GM19025 (cell line): ENCODE results near the gene GNG7.
"Not testable (repeated sequence)": the region's sequence is repeated elsewhere in the genome, so short reads cannot be mapped to it uniquely, and the experiment has no call there.

Source experiments
- ATAC-seq: cut with Tn5 transposase; IDR thresholded peaks from one replicate; pipeline ENCODE4 v1.9.1; 2021; ENCODE audit warnings: mild to moderate bottlenecking, low read depth, moderate library complexity; ENCODE audit not compliant: unreplicated experiment

Gene GNG7

DNA sequence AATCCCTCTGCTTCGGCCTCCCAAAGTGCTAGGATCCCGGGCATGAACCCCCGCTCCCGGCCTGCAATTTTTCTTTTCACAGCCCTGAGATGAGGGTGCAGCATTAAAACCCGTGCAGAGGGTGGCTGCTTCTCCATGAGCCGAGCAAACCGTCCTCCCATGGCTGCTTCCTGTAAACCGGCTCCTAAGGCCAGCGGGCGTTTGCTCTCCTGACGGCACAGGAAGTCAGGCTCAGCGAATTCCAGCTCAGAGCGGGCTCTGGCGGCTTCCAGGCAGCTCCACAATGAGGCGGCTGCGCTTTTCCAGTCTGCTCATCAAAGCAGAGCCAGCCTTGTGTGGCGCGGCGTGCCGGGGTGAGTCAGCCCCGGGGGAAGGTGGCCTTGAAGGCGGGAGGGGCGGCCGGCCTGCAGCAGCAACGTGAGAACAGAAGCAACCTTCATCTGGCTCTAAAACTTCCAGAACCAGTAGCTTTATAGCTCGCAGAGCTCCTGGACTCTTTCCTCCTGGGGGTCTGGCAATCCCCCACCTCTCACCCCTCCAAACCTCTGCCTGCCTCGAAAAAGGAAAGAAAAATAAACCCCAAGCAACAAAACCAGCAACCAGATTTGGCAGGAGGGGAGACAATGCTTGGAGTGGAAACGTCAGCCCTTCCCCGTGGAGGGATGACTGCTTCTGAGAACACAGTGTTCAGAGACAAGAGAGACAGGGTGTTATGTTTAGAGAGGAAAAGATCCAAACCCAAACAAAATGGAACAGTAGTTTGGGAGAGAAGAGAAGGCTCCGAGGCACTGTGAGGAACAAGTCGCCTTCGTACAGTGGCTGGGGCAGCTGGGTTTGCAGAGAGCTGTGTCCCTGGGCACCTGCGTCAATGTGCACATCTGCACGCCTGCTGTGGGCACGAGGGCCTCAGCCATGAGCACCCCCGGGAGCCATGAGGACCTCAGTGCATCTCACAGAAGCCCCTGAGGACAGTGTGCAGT lies 158.7 kb downstream of the GNG7 start:
- ATAC-seq = no peak

DNA sequence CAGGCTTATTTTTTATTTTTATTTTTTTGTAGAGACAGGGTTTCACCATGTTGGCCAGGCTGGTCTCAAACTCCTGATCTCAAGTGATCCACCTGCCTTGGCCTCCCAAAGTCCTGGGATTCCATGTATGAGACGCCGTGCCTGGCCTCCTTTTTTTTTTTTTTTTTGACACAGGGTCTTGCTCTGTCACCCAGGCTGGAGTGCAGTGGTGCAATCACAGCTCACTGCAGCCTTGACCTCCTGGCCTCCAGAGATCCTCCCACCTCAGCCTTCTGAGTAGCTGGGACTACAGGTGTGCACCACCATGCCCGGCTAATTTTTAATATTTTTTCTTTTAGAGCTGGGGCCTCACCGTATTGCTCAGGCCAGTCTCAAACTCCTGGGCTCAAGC lies 159.4 kb downstream of the GNG7 start:
- ATAC-seq = not testable (repeated sequence)

DNA sequence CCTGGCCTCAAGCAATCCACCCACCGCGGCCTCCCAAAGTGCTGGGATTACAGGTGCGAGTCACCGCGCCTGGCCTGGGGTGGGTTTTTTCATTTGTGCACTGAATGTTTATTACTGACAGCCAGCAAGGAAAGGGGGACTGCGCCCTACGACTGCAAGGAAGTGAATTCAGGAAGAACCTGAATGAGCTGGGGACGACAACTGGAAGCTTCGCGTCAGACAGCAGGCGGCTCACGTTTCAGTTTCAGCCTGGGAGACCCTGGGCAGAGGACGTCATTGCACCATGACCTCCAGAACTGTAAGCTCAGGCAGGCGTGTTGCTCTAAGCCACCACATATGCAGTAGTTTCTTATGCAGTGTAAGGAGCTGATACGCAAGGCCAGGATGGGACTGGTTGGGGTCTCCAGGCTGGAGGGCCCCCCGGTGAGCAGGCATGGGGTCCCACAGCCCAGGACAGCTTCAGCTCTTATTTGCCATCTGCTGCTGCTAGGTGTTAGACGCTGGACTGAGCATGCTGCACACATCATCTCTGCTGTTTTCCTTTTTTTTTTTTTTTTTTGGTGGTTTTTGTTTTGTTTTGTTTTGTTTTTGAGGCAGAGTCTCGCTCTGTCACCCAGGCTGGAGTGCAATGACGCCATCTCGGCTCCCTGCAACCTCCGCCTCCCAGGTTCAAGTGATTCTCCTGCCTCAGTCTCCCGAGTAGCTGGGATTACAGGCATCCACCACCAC lies 160.0 kb downstream of the GNG7 start:
- ATAC-seq = no peak

DNA sequence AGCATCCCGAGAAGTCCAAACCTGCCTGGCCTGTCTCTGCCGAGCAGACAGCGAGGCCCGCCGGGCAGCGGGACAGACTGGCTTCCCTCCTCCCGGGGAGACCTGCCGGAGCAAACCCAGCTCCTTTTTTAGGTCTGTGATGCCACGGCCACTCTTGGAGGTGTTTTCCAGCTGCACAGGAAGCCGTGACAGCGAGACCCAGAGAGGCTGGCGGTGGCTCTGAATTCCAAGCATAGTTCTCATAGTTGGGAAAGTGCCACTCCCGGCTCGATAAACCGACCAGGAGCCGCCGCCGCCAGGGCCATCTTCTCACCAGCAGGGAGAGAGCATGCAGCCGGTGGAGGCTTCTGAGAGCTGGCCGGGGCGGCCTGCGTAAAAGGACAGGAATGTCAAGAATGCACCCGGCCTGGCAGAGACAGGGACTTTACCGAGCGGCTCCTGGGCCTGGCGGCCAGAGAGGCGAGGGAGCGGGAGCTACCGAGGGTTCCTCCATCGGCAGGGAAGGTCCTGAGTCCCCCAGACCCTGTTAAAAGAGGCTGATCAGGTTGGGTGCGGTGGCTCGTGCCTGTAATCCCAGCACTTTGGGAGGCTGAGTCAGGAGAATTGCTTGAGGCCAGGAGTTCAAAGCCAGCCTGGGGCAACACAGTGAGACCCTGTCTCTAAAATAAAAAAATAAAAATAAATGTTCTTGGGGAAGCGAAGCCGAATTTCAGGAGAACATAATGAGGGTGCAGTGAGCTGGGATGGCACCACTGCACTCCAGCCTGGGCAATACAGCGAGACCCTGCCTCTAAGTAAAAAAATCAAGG lies 161.6 kb downstream of the GNG7 start:
- no peak for ATAC-seq

DNA sequence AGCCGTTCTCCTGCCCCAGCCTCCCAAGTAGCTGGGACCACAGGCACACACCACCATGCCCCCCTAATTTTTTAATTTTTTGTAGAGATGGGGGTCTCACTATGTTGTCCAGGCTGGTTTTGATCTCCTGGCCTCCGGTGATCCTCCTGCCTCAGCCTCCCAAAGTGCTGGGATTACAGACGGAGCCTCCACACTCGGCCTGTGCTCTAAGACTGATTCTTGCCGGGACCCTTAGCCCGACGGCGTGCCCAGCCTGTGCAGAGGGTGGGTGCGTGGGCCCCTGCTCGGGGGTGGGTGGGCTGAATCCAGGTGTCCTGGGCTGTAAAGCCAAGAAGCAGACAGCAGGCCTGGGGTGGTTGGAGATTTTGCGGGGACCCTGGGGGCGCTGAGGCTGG lies 162.2 kb downstream of the GNG7 start:
- ATAC-seq = no peak

DNA sequence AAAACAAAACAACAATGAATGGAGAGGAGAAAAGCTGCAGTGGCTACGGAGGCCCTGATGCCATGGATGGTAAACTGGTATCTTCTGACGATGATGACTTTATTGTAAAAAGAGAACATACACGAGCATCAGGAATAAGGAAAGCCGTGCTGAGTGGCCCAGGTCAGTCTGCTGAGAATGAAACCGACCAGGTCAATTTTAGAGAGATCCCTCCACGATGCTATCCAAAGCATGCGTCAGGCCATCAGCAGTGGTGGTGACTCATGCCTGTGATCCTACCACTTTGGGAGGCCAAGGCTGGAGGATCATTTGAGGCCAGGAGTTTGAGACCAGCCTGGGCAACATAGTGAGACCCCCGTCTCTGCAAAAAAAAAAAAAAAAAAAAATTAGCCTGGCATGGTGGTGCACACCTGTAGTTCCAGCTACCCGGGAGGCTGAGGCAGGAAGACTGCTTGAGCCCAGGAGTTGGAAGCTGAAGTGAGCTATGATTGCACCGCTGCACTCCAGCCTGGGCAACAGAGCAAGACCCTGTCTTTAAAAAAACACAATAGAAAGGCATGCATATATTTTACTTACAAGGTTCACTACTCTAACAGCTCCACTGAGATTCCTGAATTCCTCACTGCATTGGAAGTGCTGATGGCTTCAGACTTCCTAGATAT lies 164.3 kb downstream of the GNG7 start:
- no peak for ATAC-seq

DNA sequence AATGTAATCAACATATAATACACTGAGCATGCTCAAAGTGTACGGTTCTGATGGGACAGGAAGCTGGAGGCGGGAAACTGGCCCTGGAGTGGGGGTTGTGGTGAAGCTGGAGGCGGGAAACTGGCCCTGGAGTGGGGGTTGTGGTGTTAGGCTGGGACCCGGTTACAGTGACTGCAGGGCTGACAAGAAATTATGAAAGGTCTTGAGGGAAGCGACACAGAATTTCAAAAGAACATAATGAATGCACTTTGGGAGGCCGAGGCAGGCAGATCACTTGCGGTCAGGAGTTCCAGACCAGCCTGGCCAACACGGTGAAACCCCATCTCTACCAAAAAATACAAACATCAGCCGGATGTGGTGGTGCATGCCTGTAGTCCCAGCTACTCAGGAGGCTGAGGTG lies 164.9 kb downstream of the GNG7 start:
- not testable (repeated sequence) for ATAC-seq

DNA sequence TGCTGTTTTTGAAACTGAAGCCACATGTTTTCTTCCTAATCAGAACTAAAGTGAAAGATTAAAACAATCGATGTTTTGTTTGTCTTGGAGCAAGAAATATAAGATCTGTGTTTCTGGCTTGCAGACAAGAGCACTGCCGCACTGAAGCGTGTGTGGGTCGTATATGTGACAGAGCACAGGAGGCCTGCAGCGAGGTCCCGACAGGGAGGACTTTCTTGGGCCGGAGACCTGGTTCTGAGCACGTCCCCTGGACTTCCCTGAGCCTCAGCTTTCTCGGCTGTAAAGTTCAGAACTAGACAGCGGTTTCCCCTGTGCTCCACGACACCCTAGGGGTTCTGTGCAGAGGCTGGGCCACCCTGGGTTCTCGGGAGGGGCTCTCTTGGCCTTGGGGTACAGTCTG lies 166.0 kb downstream of the GNG7 start:
- no peak for ATAC-seq

DNA sequence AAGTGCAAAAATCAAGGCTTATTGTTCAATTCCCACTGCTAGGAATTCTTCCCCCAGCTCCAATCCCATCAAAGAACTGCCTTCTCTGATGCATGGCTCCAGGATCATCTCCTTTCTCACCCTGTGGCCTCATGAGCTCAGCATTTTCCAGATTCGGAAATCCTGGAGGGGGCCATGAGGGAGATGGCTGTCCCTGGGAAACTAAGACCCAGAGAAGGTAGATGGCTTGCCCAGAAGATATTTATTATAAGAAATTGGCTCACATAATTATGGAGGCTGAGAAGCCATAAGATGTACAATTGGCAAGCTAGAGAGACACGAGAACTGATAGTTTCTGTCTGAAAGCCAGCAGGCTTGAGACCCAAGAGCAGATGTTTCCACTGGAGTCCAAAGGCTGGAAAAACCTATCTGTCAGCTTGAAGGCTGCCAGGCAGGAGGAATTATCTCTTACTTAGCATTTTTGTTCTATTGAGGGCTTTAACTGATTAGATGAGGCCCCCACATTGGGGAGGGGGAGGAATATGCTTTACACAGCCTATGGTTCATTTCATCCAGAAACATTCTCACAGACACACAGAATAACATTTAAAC lies 168.0 kb downstream of the GNG7 start:
- no peak for ATAC-seq

DNA sequence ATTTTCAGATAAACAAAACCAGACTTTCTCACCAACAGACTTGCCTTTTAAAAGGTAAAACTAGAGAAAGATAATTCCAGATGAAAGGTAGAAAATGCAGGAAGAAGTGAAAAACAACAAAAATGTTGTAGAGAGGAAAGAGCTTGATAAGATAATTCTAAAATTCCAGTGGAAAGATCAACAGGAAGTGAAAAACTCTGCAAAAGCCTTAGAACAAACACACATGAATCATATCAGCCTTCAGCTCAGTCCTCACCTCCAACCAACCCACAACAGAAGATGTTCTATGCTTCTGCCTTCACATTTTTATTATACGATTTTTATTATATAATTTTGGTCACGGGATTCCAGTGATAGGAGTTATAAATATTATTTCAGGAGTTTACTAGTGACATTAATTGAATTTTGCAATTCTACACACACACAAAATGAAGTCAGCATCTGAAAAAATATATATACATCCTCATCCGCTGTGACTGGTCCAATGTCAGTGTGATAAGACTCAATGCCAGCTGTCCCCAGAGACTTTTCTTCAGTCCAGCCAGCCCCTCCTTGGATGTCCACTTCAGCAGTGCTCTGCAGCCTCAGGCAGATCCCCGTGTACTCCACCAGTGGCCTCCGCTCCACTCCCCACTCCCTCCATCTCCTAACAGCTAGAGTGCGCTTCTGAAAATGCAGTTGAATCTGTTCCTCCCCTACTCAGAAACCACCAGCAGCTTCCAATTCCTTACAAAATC lies 168.6 kb downstream of the GNG7 start:
- ATAC-seq = no peak

DNA sequence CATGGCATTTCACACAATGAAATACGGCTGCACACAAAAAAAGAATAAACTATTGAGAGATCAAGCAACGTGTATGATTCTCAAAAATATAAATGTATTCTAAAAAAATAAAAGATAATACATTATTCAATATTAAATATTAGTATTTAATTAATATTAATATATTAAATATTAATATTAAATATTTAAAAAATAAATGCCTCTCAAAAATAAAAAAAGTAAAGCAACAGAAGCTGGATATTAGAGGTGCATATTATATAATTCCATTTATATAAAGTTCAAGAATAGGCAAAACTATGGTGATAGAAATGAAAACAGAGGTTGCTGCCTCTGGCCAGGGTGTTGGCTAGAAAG lies 169.4 kb downstream of the GNG7 start:
- no peak for ATAC-seq

DNA sequence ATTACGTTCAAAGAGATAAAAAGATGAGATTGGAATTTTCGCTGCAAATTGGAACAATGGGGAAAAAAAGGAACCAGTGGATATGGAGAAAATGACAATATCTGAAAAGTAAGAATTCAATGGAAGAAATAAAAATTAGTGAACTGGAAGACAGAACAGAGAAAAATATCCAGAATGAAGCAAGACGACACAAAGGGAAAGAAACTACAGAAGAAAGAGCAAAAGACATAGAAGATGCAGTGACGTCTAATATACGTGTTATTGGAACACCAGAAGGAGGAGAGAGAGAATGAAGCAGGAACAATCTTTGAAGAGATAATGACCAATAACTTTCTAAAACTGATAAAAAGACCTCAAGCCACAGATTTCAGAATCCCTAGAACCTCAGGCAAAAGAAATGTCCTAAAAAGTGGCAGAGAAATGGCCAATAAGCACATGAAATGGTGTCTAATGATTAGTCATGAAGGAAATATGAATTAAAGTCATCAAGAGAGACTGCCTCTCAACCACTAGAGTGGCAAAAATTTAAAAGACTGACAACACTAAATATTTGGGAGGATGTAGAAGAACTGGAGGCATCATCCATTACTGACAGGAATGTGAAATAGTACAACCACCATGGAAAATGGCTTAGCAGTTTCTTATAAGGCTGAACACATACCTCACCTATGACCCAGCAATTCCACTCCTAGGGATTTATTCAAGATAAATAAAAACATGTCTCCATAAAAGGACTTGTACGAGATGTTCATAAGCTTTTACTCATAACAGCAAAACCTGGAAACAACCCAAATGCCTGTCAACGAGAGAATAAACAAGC lies 170.0 kb downstream of the GNG7 start:
- ATAC-seq = no peak

DNA sequence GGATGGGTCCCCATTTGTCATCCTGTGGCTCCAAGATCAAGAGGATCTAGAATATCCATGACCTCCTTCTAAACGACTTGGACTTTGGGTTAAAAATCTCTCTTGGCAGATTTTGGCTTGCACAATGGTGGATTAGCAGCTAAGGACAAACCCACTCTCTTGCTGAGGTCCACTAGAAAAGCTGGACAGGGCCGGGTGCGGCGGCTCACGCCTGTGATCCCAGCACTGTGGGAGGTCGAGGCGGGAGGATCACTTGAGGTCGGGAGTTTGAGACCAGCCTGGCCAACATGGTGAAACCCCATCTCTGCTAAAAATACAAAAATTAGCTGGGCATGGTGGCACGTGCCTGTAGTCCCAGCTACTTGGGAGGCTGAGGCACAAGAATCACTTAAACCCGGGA lies 172.6 kb downstream of the GNG7 start:
- ATAC-seq = not testable (repeated sequence)

DNA sequence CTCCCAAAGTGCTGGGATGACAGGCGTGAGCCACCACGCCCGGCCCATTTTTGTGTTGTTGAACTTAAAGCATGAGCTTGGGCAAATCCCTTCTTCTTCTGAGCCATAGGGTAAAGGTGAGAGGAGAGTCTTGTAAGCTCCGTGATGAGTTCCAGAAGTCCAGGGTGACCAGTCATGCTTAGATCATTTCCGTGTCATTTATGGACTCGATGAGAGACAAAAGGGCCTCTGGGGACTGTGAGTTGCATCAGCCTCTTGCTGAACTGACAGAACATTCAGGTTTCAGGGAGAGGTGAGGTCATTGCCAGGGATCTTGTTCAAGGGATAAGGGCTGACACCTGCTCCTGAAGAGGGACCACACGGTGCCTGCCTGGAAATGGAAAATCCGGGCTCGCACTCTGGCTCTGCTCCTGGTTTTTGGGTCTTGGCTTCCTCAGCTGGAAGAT lies 173.0 kb downstream of the GNG7 start:
- ATAC-seq = no peak

DNA sequence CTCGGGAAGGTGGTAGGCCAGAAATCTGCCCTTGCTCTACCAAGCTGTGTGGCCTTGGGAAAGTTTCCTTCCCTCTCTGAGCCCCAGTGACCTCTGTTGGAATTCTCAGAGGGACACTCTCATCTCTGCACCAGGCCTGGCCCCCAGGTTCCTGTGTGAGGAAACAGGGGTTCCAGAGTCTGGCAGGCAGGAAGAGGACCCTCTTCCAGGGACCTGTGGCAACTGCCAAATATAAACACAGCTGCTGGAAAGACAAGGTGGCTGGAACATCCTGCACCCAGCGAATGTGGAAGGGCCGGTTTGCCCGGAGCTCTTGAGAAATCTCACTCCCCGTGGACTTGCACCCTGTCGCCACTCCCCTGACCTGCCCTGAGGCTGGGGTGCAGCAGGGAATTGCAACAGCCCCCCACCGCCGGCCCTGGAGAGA lies 173.8 kb downstream of the GNG7 start:
- no peak for ATAC-seq

DNA sequence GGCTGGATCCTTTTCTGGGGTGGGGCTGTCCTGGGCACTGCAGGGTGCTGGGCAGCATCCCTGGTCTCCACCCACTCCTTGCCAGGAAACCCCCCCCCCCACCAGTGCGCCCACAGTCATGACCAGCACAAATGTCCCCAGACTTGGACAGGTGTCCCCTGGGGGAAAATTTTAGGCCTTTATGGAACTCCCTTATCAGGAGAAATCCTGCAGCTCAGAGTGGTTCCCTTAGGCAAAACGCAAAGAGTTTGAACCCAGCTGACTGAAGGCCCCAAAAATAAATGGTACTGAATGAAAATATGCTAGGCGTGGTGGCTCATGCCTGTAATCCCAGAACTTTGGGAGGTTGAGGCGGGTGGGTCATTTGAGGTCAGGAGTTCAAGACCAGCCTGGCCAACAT lies 174.8 kb downstream of the GNG7 start:
- ATAC-seq = no peak

DNA sequence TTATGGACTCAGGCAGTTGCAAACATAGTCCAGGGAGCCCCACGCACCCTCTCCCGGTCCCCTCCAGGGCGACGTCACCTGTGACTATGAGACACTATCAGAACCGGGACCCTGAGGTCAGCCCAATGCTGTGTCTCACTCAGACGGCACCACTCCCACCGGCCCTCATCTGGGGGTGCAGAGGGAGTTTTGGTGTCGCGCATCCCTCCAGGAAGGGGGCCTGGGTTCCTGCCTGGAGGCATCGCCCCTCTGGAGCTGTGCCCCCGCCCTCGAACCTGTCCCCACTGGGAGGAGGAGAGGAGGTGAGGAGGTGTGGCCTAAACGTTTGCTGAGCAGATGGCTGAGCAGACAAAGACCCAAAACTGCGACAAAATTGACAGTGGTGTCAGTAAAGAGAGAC lies 175.3 kb downstream of the GNG7 start:
- ATAC-seq = no peak
